Stimulated activated CD8-positive, alpha-beta memory T cell treated with anti-CD3 and anti-CD28 coated beads, Interleukin-15, amount 100 ng/mL, for 1 hour (primary cell): Measurements from ENCODE around the gene NPTX1.

ENCODE experiments used
- DNase-seq: peaks from one replicate; pipeline ENCODE4 v3.0.0-alpha.2; 2020; ENCODE audit warnings: low read depth

Gene NPTX1

GRCh38 chr17:80478487-80479245 lies 2.3 kb upstream of the NPTX1 start:
- no peak for DNase-seq

GRCh38 chr17:80477647-80478478 lies 1.5 kb upstream of the NPTX1 start:
- DNase-seq, result no peak

DNA sequence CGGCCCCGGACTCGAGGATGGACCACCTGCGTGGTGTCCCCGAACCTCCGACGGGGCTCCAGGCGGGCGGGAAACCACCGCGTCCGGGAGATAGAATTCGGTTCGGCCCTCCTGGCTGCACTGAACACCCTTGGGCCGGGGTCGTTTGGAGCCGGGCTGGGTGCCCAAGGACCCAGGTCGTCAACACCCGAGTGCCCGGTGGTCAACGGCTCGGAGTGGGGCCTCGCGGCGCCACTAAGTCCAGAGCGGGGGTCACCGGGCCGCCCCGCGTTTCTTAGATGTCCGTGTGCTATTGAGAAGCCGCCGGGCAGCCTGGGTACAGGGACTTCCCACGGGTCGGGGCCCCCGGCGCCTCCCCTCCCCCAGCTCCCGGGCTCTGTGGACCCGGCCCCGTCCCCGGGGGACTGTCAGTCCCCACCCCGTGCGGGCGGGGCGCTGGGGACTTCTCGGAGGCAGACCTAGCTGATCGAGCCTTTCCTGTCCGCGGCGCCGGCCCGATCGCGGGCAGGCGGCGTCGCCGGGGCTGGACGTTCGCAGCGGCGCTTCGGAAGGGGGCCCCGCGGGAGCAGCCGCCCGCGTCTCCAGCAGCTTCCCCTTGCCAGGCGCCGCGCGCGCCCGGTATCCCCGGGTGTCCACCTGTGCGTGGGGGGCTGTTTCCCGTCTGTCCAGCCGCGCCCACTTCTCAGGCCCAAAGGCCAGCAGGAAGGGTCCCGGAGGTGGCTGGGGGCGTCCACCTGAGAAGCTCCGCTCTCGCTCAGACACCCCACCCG lies 655 bp upstream of the NPTX1 start:
- no peak for DNase-seq

DNA sequence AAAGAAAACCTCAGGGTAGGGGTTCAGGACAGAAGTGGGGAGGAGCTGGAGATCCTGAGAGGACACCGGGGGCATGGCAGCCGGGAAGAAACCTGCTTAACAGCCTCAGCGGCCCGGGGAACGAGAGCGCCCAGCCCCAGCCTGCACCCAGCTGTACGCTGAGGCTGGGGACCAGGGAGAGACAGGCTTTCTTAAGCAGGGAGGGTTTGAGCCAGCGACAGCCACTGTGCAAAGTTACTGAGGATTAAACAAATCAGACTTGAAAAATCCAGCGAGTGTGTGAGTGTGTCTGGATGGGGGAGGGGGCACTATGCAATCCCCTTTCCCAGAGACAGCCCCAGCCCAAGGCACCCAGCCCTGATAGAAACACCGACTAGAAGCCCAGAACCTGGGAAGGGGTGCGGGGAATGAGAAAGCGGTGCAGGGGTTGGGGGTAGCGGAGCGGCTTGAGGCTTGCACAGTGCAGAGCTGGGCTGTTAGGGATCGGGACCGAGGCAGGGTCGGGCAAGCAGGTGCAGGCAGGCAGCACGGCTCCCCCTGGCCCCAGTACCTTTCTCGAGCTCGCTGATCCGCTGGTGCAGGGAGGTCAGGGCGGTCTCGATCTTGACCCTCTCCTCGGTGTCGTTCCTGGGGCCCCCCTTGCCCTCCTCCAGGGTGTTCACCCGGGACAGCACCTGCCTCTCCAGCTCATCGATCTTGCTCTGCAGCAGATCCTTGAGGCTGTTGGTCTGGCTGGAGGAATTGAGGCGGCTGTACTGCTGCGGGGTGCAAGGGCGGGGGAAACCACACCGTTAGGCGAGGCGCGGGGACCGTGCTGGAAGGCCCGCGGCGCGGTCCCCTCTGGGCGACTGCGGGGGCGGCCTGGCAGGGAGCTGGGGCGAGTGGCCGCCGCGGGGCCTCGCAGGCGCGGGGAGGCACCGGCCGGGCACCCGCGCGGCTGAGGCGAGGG lies 1.2 kb downstream of the NPTX1 start:
- DNase-seq, result no peak

- DNase-seq, result no peak
These were observed 2.0 kb downstream of the NPTX1 start for GRCh38 chr17:80474231-80474960.

- no peak for DNase-seq
These were observed 2.7 kb downstream of the NPTX1 start for GRCh38 chr17:80473701-80474100.

GRCh38 chr17:80472996-80473395 lies 3.4 kb downstream of the NPTX1 start:
- DNase-seq, result no peak

- no peak for DNase-seq
These were observed 4.5 kb downstream of the NPTX1 start for GRCh38 chr17:80471922-80472321.

DNA sequence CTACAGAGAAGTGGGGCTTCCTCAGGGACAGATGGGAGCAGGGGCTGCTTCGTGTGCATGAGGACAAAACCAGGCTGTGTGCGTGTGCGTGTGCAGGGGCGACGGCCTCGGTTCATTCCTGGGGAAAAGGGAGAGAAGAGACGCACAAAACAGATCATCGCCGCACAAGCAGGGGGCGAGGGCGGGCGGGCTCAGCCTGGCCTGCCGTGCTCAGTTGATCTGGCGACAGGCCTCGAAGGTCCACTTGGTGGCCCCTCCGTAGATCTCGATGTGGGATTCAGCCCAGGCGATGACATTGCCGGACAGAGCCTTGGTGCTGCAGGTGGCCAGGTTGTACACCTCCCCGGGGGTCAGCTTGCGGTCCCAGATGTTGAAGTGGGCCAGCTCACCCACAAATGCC lies 5.8 kb downstream of the NPTX1 start:
- DNase-seq, result no peak

DNA sequence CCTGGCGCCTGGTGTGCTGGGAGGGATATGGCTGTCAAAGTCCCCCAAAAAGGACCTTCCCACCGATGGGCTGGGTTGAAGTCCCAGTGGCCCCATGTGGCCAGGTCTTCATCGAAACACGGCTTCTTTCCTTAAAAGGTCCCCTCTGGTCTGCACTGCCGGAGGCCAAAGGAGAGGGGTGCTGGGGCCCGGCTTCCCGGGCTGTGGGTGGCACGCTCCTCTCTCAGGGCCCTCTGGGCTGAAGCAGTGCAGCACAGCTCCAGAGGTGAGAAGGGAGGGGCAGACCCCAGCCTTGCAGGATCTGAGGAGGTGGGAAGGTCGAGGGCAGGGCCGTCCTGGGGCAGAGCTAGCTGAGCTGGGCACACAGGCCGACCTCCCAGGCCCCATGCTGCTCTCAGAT lies 6.7 kb downstream of the NPTX1 start:
- DNase-seq, result no peak

DNA sequence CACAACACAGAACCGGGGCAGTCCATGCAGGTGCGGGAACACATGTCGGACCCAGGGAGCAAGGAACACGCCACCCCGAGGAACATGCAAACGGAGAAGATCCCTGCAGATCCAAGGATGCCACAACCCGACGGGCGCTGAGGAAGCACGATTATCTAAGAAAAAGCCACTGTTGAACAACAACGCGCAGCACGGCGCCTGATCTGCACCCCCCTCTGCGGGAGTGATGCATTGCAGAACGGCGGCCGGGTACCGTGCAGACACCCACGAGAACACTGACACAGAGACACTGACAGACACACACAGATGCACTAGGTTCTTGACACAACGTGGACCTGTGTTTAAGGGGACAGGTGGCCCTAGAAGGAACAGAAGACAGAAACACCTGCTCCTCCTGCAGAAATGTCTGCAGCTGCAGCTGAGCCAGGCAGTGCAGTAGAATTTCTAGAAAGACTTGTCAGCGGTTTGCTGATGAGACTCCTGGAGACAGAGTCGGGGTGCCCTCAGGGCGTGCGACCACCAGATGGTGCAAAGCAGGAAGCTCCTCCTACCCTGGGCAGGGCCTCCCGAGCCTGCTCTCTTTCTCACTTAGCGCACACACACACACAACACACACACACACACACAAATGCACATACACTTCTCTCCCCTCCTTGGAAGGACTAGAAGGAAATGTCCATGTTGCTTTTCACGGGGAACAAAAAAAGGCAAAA lies 7.5 kb downstream of the NPTX1 start:
- DNase-seq, result no peak

GRCh38 chr17:80468242-80468641 lies 8.2 kb downstream of the NPTX1 start:
- no peak for DNase-seq

DNA sequence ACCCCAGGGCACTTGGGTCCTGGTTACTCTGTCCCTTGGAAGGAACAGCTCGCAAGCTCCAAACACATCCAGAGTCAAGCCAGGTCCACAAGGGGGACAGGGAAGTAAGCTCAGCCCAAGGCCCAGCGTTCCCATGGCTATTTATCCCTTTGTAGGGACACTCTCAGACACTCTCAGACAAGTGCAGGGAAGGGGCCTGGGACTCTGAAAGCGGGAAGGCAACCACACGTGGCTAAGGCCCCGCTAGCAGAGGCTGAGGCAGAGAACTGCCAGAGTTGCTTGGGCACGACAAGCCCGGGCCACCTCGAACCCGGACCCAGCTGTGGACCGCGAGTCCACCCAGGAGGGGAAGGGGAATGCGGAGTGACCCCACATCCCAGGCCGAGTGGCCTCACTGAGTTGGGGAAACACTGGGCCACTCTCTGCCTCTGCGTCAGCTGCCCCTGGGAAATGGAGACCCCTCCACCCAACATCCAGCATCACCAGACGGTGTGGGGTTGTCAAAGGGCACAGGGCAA lies 10.2 kb downstream of the NPTX1 start:
- DNase-seq, result no peak

DNA sequence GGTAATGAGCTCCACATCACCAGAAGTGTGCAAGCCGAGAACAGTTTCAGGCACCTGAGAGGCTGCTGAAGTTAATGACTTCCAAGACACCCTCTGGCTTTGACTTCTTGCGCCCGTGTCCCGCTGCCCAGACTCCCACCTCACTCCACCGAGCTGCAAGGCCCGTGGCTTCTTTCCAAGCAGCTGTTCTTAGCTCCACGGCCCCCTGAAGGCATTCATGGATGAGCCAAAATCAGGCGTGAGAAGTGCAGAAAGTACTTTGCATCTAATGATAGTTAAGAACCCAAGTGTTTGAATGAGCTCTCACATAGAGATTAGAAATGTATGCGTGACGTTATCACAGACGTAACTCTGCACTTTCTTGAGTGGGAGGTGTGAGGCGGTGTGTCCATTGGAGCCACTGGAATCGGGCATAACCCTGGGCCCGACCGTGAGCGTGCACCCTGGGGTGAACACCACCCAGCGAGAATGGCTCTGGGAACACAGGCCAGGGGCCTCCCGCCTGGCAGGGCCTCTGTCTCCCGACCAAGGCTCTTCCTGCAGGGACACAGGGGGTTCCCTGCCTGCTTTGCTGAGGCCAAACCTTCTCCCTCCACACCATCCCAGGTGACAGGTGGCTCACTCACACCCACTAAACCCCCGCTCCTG lies 11.0 kb downstream of the NPTX1 start:
- no peak for DNase-seq

- DNase-seq, result no peak
These were observed 11.9 kb downstream of the NPTX1 start for GRCh38 chr17:80464486-80464885.

DNA sequence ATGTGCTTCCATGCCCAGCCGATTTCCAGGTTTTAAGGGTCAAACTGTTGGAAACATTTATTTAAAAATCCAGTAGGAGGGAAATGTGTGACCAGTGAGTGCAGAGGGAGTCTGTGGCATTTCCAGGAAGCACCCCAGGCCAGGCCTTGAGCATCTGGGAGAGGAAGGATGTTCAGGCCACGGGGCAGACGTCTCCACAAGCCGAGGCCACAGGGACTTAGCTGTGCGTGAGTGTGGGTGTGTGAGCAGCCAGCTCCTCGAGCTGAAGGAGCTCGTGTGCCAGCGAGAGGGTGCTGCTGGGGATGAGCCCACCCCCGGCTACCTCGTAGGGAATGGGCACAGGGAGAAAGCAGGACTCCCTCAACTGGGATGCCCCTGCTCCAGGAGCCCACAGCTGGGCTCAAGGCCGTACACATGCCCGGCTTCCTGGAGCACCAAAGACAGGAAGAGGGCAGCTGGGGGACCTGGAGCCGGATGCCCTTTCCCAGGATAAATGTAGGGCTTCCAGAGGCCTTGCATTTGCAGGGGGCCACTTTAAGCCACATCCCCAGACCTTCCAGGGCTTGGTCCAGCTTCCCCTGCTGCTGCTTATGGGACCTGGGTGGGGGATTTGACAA lies 12.5 kb downstream of the NPTX1 start:
- DNase-seq, result no peak

GRCh38 chr17:80461528-80462160 lies 14.8 kb downstream of the NPTX1 start:
- DNase-seq, result no peak

- DNase-seq, result no peak
These were observed 16.0 kb downstream of the NPTX1 start for GRCh38 chr17:80460429-80460834.
